Naive thymus-derived CD8-positive, alpha-beta T cell (primary cell): ENCODE results near the gene PADI2. TPM values are rescaled to one million over a fixed set of nuclear protein-coding genes. Genes with fewer than 3 reads are reported as not detected.

Experiments
- ATAC-seq, 2 donors: fragments of 150-1000 bp; cut with Tn5 transposase in 1 of 2; sonication (Bioruptor Pico), chemical (Tn5 transposase) in 1 of 2; 1 replicate in 1 of 2; 2 replicates in 1 of 2; pipeline ENCODE4 v1.10.0; 2021; ENCODE audit warnings: mild to moderate bottlenecking in 2 of 2, moderate library complexity in 2 of 2
- POLR2A ChIA-PET: fragments of 350-600 bp; sonication (Branson Sonifier 250); formaldehyde crosslinking; loops from one replicate; lab custom pipeline; 2021; ENCODE audit warnings: antibody characterized with exemption; lab: Charles Lee
- DNase-seq, 10 donors: peaks; one replicate each; pipeline versions ENCODE4 v3.0.0 to v3.0.0-alpha.2; 2020 to 2022
- H3K27ac Mint-ChIP-seq, 10 donors: one replicate each; pipeline ENCODE4 v1.8.0; 2020 to 2022; ENCODE audit warnings: mild to moderate bottlenecking in 10 of 10, mixed read lengths in 10 of 10, moderate library complexity in 4 of 10, inconsistent platforms in 1 of 10
- H3K27me3 Mint-ChIP-seq, 5 donors: one replicate each; pipeline ENCODE4 v1.8.0; 2021 to 2022; ENCODE audit warnings: mixed read lengths in 5 of 5
- H3K36me3 Mint-ChIP-seq, 3 donors: one replicate each; pipeline ENCODE4 v1.8.0; 2020 to 2022; ENCODE audit warnings: mixed read lengths in 3 of 3, mild to moderate bottlenecking in 2 of 3, inconsistent platforms in 1 of 3
- H3K4me1 Mint-ChIP-seq, 4 donors: one replicate each; pipeline ENCODE4 v1.8.0; 2021 to 2022; ENCODE audit warnings: mixed read lengths in 4 of 4
- H3K4me3 Mint-ChIP-seq, 10 donors: one replicate each; pipeline ENCODE4 v1.8.0; 2020 to 2022; ENCODE audit warnings: mild to moderate bottlenecking in 10 of 10, mixed read lengths in 10 of 10, moderate library complexity in 6 of 10, inconsistent platforms in 1 of 10
- H3K9me3 Mint-ChIP-seq, 9 donors: one replicate each; pipeline ENCODE4 v1.8.0; 2020 to 2022; ENCODE audit warnings: mixed read lengths in 9 of 9, mild to moderate bottlenecking in 3 of 9, inconsistent platforms in 1 of 9, moderate library complexity in 1 of 9
- polyA plus RNA-seq, 3 donors: library from polyadenylated mRNA; unstranded; fragments of 300-500 nt; fragmentation: Illumina TruSeq; gene quantifications; one replicate each; pipeline ENCODE4 v1.2.3, GENCODE V29; 2021
- total RNA-seq, 8 experiments: library from RNA in 2 of 8; stranded (reverse) in 2 of 8; gene quantifications; one replicate each; pipeline ENCODE4 v1.2.3 and lab custom pipeline; 2021 to 2026

PADI2 gene
- total and polyA plus RNA-seq, 5 experiments from 2014 or later: 0.06 TPM; not detected in 4

GRCh38 chr1:17104782-17105181 is 14.5 kb downstream of the PADI2 start:
- H3K36me3 Mint-ChIP-seq: no peaks in the 10 kb centered on the region
- H3K9me3 Mint-ChIP-seq: no peaks in the 10 kb centered on the region
- ATAC-seq: no peak
- peaks cover 1 to 22% (median 8%) of the 10 kb centered on the region in 5 donors for H3K27me3 Mint-ChIP-seq
- POLR2A ChIA-PET: no interaction called here
- H3K4me1 Mint-ChIP-seq: no peaks in the 10 kb centered on the region
- H3K27ac Mint-ChIP-seq: no peak overlapping the region
- H3K4me3 Mint-ChIP-seq: no peak overlapping the region
- peak in 1 of 10 donors; percentile 45 for DNase-seq

GRCh38 chr1:17102232-17102631 is 17.0 kb downstream of the PADI2 start:
- H3K27ac Mint-ChIP-seq: no peak overlapping the region
- no peak for DNase-seq
- H3K27me3 Mint-ChIP-seq: peaks cover 2 to 16% (median 4%) of the 10 kb centered on the region in 5 donors
- no peaks in the 10 kb centered on the region for H3K9me3 Mint-ChIP-seq
- no peaks in the 10 kb centered on the region for H3K36me3 Mint-ChIP-seq
- no peak for ATAC-seq
- no peaks in the 10 kb centered on the region for H3K4me1 Mint-ChIP-seq
- POLR2A ChIA-PET: no interaction called here
- no peak overlapping the region for H3K4me3 Mint-ChIP-seq

GRCh38 chr1:17101261-17101660 is 18.0 kb downstream of the PADI2 start:
- no peak overlapping the region for H3K27ac Mint-ChIP-seq
- H3K4me3 Mint-ChIP-seq: no peak overlapping the region
- no peaks in the 10 kb centered on the region for H3K4me1 Mint-ChIP-seq
- POLR2A ChIA-PET: interaction anchor here (0.7 kb wide), 1 partner anchor 100 kb away, joined by 8 read pairs; no protein-coding TSS in a partner anchor
- peaks cover 0 to 6% (median 1%) of the 10 kb centered on the region in 5 donors for H3K27me3 Mint-ChIP-seq
- no peaks in the 10 kb centered on the region for H3K9me3 Mint-ChIP-seq
- DNase-seq (no peak), ATAC-seq (no peak)
- H3K36me3 Mint-ChIP-seq: no peaks in the 10 kb centered on the region

GRCh38 chr1:17099616-17100340 is 19.5 kb downstream of the PADI2 start:
- H3K27ac Mint-ChIP-seq: no peak overlapping the region
- H3K27me3 Mint-ChIP-seq: peaks cover 0 to 2% (median 0%) of the 10 kb centered on the region in 5 donors
- POLR2A ChIA-PET: no interaction called here
- ATAC-seq (no peak), DNase-seq (no peak)
- no peaks in the 10 kb centered on the region for H3K4me1 Mint-ChIP-seq
- no peak overlapping the region for H3K4me3 Mint-ChIP-seq
- H3K9me3 Mint-ChIP-seq: no peaks in the 10 kb centered on the region
- no peaks in the 10 kb centered on the region for H3K36me3 Mint-ChIP-seq

GRCh38 chr1:17098446-17099317 is 20.6 kb downstream of the PADI2 start:
- H3K36me3 Mint-ChIP-seq: no peaks in the 10 kb centered on the region
- ATAC-seq (no peak), DNase-seq (no peak)
- H3K4me3 Mint-ChIP-seq: no peak overlapping the region
- no peaks in the 10 kb centered on the region for H3K4me1 Mint-ChIP-seq
- POLR2A ChIA-PET: no interaction called here
- no peak overlapping the region for H3K27ac Mint-ChIP-seq
- H3K27me3 Mint-ChIP-seq: peaks cover 0 to 2% (median 0%) of the 10 kb centered on the region in 5 donors
- peaks cover 0 to 2% (median 0%) of the 10 kb centered on the region in 9 donors for H3K9me3 Mint-ChIP-seq

- Mint-ChIP-seq H3K4me3 (no peak overlapping the region), H3K36me3 (no peaks in the 10 kb centered on the region), H3K27me3 (peaks cover 0 to 2% (median 0%) of the 10 kb centered on the region in 5 donors), H3K27ac (no peak overlapping the region), H3K9me3 (peaks cover 0 to 4% (median 0%) of the 10 kb centered on the region in 9 donors), H3K4me1 (no peaks in the 10 kb centered on the region)
- POLR2A ChIA-PET: no interaction called here
- DNase-seq: no peak
- no peak for ATAC-seq
These were observed 21.5 kb downstream of the PADI2 start for GRCh38 chr1:17097787-17098186.

- peaks cover 0 to 4% (median 0%) of the 10 kb centered on the region in 9 donors for H3K9me3 Mint-ChIP-seq
- no peak for DNase-seq
- POLR2A ChIA-PET: no interaction called here
- H3K4me3 Mint-ChIP-seq: no peak overlapping the region
- no peaks in the 10 kb centered on the region for H3K4me1 Mint-ChIP-seq
- H3K27me3 Mint-ChIP-seq: peaks cover 0 to 2% (median 0%) of the 10 kb centered on the region in 5 donors
- H3K27ac Mint-ChIP-seq: no peak overlapping the region
- no peaks in the 10 kb centered on the region for H3K36me3 Mint-ChIP-seq
- no peak for ATAC-seq
These were observed 22.1 kb downstream of the PADI2 start for GRCh38 chr1:17097147-17097546.

GRCh38 chr1:17096584-17096983 is 22.7 kb downstream of the PADI2 start:
- Mint-ChIP-seq H3K27me3 (peaks cover 0 to 2% (median 0%) of the 10 kb centered on the region in 5 donors), H3K9me3 (peaks cover 0 to 4% (median under 1%) of the 10 kb centered on the region in 9 donors), H3K4me1 (no peaks in the 10 kb centered on the region), H3K27ac (no peak overlapping the region), H3K36me3 (no peaks in the 10 kb centered on the region), H3K4me3 (no peak overlapping the region)
- DNase-seq (no peak), ATAC-seq (no peak)
- POLR2A ChIA-PET: no interaction called here

GRCh38 chr1:17095141-17095540 is 24.1 kb downstream of the PADI2 start:
- peaks cover 0 to 4% (median 0%) of the 10 kb centered on the region in 5 donors for H3K27me3 Mint-ChIP-seq
- H3K9me3 Mint-ChIP-seq: peaks cover 0 to 4% (median 2%) of the 10 kb centered on the region in 9 donors
- no peak overlapping the region for H3K27ac Mint-ChIP-seq
- no peak for DNase-seq
- POLR2A ChIA-PET: no interaction called here
- no peak for ATAC-seq
- no peaks in the 10 kb centered on the region for H3K36me3 Mint-ChIP-seq
- H3K4me3 Mint-ChIP-seq: no peak overlapping the region
- no peaks in the 10 kb centered on the region for H3K4me1 Mint-ChIP-seq

- no peaks in the 10 kb centered on the region for H3K4me1 Mint-ChIP-seq
- DNase-seq (no peak), ATAC-seq (no peak)
- no peak overlapping the region for H3K4me3 Mint-ChIP-seq
- H3K27me3 Mint-ChIP-seq: peaks cover 0 to 4% (median 3%) of the 10 kb centered on the region in 5 donors
- H3K9me3 Mint-ChIP-seq: peaks cover 0 to 4% (median 2%) of the 10 kb centered on the region in 9 donors
- POLR2A ChIA-PET: no interaction called here
- H3K36me3 Mint-ChIP-seq: no peaks in the 10 kb centered on the region
- H3K27ac Mint-ChIP-seq: peak overlapping the region in 2 of 10 donors; percentile 32 to 46
These were observed 24.6 kb downstream of the PADI2 start for GRCh38 chr1:17094664-17095063.

- Mint-ChIP-seq H3K4me3 (no peak overlapping the region), H3K9me3 (peaks cover 0 to 4% (median 2%) of the 10 kb centered on the region in 9 donors), H3K27ac (peak overlapping the region in 1 of 10 donors; percentile 46), H3K36me3 (no peaks in the 10 kb centered on the region), H3K27me3 (peaks cover 0 to 4% (median 4%) of the 10 kb centered on the region in 5 donors), H3K4me1 (no peaks in the 10 kb centered on the region)
- DNase-seq: no peak
- no peak for ATAC-seq
- POLR2A ChIA-PET: no interaction called here
These were observed 25.3 kb downstream of the PADI2 start for GRCh38 chr1:17093822-17094393.

GRCh38 chr1:17091252-17091651 is 28.0 kb downstream of the PADI2 start:
- DNase-seq: no peak
- no peak for ATAC-seq
- no peak overlapping the region for H3K4me3 Mint-ChIP-seq

More at GRCh38 chr1:17091252-17091651, 28.0 kb downstream of the PADI2 start:
- Mint-ChIP-seq H3K27me3 (peaks cover 0 to 4% (median 3%) of the 10 kb centered on the region in 5 donors), H3K27ac (no peak overlapping the region), H3K36me3 (no peaks in the 10 kb centered on the region), H3K4me1 (no peaks in the 10 kb centered on the region), H3K9me3 (peaks cover 0 to 4% (median 2%) of the 10 kb centered on the region in 9 donors)
- POLR2A ChIA-PET: no interaction called here
